H1 (cell line): ENCODE results near the gene C9. TPM values are rescaled to one million over a fixed set of nuclear protein-coding genes. Genes with fewer than 3 reads are reported as not detected.

Source experiments
- CTCF ChIA-PET: fragments of 300-600 bp; sonication (Branson Sonifier 250); formaldehyde crosslinking; loops from one replicate; lab custom pipeline; 2021; ENCODE audit not compliant: partially characterized antibody; lab: Charles Lee
- POLR2A ChIA-PET: fragments of 300-600 bp; sonication (Branson Sonifier 250); formaldehyde crosslinking; loops from one replicate; lab custom pipeline; 2021; ENCODE audit warnings: inconsistent platforms; ENCODE audit not compliant: partially characterized antibody; lab: Charles Lee
- DNase-seq, 2 experiments: peaks; one replicate each; pipeline versions ENCODE4 v3.0.0 to v3.0.0-alpha.2; 2010 to 2022; ENCODE audit warnings: low spot score in 2 of 2, low read depth in 1 of 2, mixed read lengths in 1 of 2
- FAIRE-seq: peaks from 2 replicates; lab custom pipeline; 2011; peaks lifted over from hg19 to GRCh38; lab: Jason Lieb, UNC
- H2AFZ ChIP-seq: 2 replicates; pipeline ENCODE4 v1.8.1; 2012; ENCODE audit warnings: low read length, inconsistent platforms
- H2AK5ac ChIP-seq: 2 replicates; pipeline ENCODE4 v1.6.1; 2013; ENCODE audit warnings: low read depth, low read length
- H2BK120ac ChIP-seq: replicated peaks from 2 replicates; pipeline ENCODE3; 2013; ENCODE audit warnings: low read depth, low read length, inconsistent platforms
- H2BK12ac ChIP-seq: 2 replicates; pipeline ENCODE4 v1.6.1; 2013; ENCODE audit warnings: low read depth, low read length
- H2BK15ac ChIP-seq: 2 replicates; pipeline ENCODE4 v1.6.1; 2013; ENCODE audit warnings: low read length
- H2BK20ac ChIP-seq: 2 replicates; pipeline ENCODE4 v1.6.1; 2013; ENCODE audit warnings: low read length
- H2BK5ac ChIP-seq: 2 replicates; pipeline ENCODE4 v1.6.1; 2013; ENCODE audit warnings: low read depth, low read length
- H3K14ac ChIP-seq: 2 replicates; pipeline ENCODE4 v1.6.1; 2013; ENCODE audit warnings: inconsistent platforms; ENCODE audit not compliant: insufficient read length
- H3K18ac ChIP-seq: 2 replicates; pipeline ENCODE4 v1.6.1; 2013; ENCODE audit warnings: low read length; ENCODE audit errors: extremely low read depth
- H3K23ac ChIP-seq: 2 replicates; pipeline ENCODE4 v1.6.1; 2013; ENCODE audit warnings: inconsistent platforms; ENCODE audit not compliant: insufficient read length
- H3K23me2 ChIP-seq: 2 replicates; pipeline ENCODE4 v1.6.1; 2013; ENCODE audit warnings: low read depth, low read length
- H3K27ac ChIP-seq: 2 replicates; pipeline ENCODE4 v1.6.1; 2011; ENCODE audit warnings: low read depth, low read length, inconsistent platforms
- H3K27me3 ChIP-seq, 4 experiments: replicated peaks in 1 of 4; 1 replicate in 1 of 4; 2 replicates in 3 of 4; pipeline versions ENCODE4 v1.6.1 to v1.8.1; 2011 to 2013; ENCODE audit warnings: low read length in 3 of 4, mild to moderate bottlenecking in 3 of 4, inconsistent platforms in 2 of 4, mixed read lengths in 2 of 4, moderate library complexity in 1 of 4; ENCODE audit not compliant: control insufficient read depth in 3 of 4, insufficient read depth in 3 of 4; ENCODE audit errors: extremely low read depth in 1 of 4
- H3K36me3 ChIP-seq, 4 experiments: 2 replicates each; pipeline versions ENCODE4 v1.6.1 to v1.8.1; 2011 to 2013; ENCODE audit warnings: mild to moderate bottlenecking in 4 of 4, low read length in 3 of 4, moderate library complexity in 2 of 4, control low read depth in 1 of 4, inconsistent platforms in 1 of 4; ENCODE audit not compliant: insufficient read depth in 4 of 4, control insufficient read depth in 2 of 4
- H3K4ac ChIP-seq: replicated peaks from 2 replicates; pipeline ENCODE3; 2013; ENCODE audit warnings: low read length, low read depth, mixed read lengths, inconsistent platforms; ENCODE audit not compliant: insufficient read length
- H3K4me1 ChIP-seq, 4 experiments: replicated peaks in 1 of 4; 1 replicate in 1 of 4; 2 replicates in 3 of 4; pipeline versions ENCODE4 v1.6.1 to v1.8.1; 2011 to 2013; ENCODE audit warnings: low read length in 3 of 4, inconsistent platforms in 2 of 4, mixed read lengths in 1 of 4; ENCODE audit not compliant: insufficient read depth in 4 of 4, control insufficient read depth in 3 of 4
- H3K4me2 ChIP-seq, 2 experiments: 2 replicates each; pipeline versions ENCODE4 v1.6.1 to v1.8.1; 2011 to 2013; ENCODE audit warnings: low read depth in 2 of 2, low read length in 2 of 2, control low read depth in 1 of 2, inconsistent platforms in 1 of 2, mild to moderate bottlenecking in 1 of 2; ENCODE audit not compliant: insufficient read depth in 1 of 2
- H3K4me3 ChIP-seq, 4 experiments: fragments of 200-600, 300-600 bp in 1 of 4; sonication (generic), shearing (Covaris generic), sonication (Bioruptor Twin) in 1 of 4; 2 replicates each; pipeline versions ENCODE4 v1.5.1 to v1.8.1; 2011 to 2016; ENCODE audit warnings: low read length in 4 of 4, low read depth in 3 of 4, control low read depth in 2 of 4, inconsistent platforms in 2 of 4, mild to moderate bottlenecking in 2 of 4, mixed read lengths in 1 of 4, moderate library complexity in 1 of 4; ENCODE audit not compliant: insufficient read depth in 2 of 4; ENCODE audit errors: extremely low read depth in 1 of 4
- H3K56ac ChIP-seq: replicated peaks from 2 replicates; pipeline ENCODE3; 2013; ENCODE audit warnings: low read depth, mild to moderate bottlenecking, mixed read lengths, low read length, inconsistent platforms; ENCODE audit not compliant: insufficient read length
- H3K79me1 ChIP-seq: 2 replicates; pipeline ENCODE4 v1.6.1; 2013; ENCODE audit warnings: low read depth, low read length, control low read depth
- H3K79me2 ChIP-seq, 2 experiments: 2 replicates each; pipeline versions ENCODE4 v1.6.1 to v1.8.1; 2012 to 2013; ENCODE audit warnings: low read length in 2 of 2, mild to moderate bottlenecking in 2 of 2, inconsistent platforms in 1 of 2; ENCODE audit not compliant: insufficient read depth in 2 of 2, control insufficient read depth in 1 of 2
- H3K9ac ChIP-seq, 4 experiments: replicated peaks in 1 of 4; 1 replicate in 1 of 4; 2 replicates in 3 of 4; pipeline versions ENCODE4 v1.6.1 to v1.8.1; 2011 to 2013; ENCODE audit warnings: low read depth in 3 of 4, low read length in 3 of 4, control low read depth in 2 of 4, mild to moderate bottlenecking in 2 of 4, moderate library complexity in 2 of 4, inconsistent platforms in 1 of 4; ENCODE audit errors: extremely low read depth in 1 of 4
- H3K9me3 ChIP-seq, 2 experiments: 2 replicates each; pipeline versions ENCODE4 v1.6.1 to v1.8.1; 2012 to 2013; ENCODE audit warnings: mild to moderate bottlenecking in 2 of 2, moderate library complexity in 2 of 2, control low read depth in 1 of 2, inconsistent platforms in 1 of 2, low read depth in 1 of 2, low read length in 1 of 2, mixed read lengths in 1 of 2; ENCODE audit not compliant: insufficient read depth in 2 of 2
- H4K20me1 ChIP-seq, 2 experiments: replicated peaks in 1 of 2; 2 replicates each; pipeline versions ENCODE3 to v1.8.1; 2011 to 2013; ENCODE audit warnings: inconsistent platforms in 2 of 2, low read length in 2 of 2, mild to moderate bottlenecking in 1 of 2; ENCODE audit not compliant: insufficient read depth in 2 of 2, control insufficient read depth in 1 of 2
- H4K5ac ChIP-seq: 2 replicates; pipeline ENCODE4 v1.6.1; 2013; ENCODE audit warnings: low read length, low read depth, mixed read lengths, inconsistent platforms; ENCODE audit not compliant: insufficient read length
- H4K8ac ChIP-seq: 2 replicates; pipeline ENCODE4 v1.8.0; 2013; ENCODE audit warnings: mild to moderate bottlenecking, moderate library complexity, low read length, inconsistent platforms; ENCODE audit not compliant: insufficient read depth; ENCODE audit errors: extremely low read depth
- H4K91ac ChIP-seq: replicated peaks from 2 replicates; pipeline ENCODE3; 2013; ENCODE audit warnings: low read length, mixed read lengths, inconsistent platforms; ENCODE audit not compliant: insufficient read length
- RBBP5 ChIP-seq: IDR thresholded peaks from 2 replicates; pipeline ENCODE4 v1.7.1; 2012; ENCODE audit warnings: low read depth, mild to moderate bottlenecking, inconsistent platforms, low read length, moderate library complexity, borderline replicate concordance
- WGBS, 2 experiments: shearing (Covaris generic) in 1 of 2; methylation state at CpG; one replicate each; pipeline versions ENCODE4 v1.1.6 to v1.1.7; 2013 to 2015; ENCODE audit warnings: low lambda C conversion rate in 2 of 2, mixed read lengths in 2 of 2, inconsistent platforms in 1 of 2, low coverage in 1 of 2, missing lambda C conversion rate in 1 of 2; ENCODE audit not compliant: insufficient replicate concordance in 2 of 2, insufficient coverage in 1 of 2, insufficient read length in 1 of 2; ENCODE audit errors: extremely low coverage in 1 of 2, missing lambda C conversion rate in 1 of 2; 5-methylcytosine and 5-hydroxymethylcytosine counted together
- polyA plus RNA-seq, 7 experiments: library from polyadenylated mRNA; depleted of rRNA in 3 of 7; stranded (reverse) in 5 of 7; unstranded in 2 of 7; fragments of >200 nt in 5 of 7; fragments of 200-250 nt in 2 of 7; gene quantifications; 1 replicate in 5 of 7; 2 replicates in 1 of 7; 4 replicates in 1 of 7; pipeline versions ENCODE4 v1.2.1 to v1.2.3, GENCODE V29; 2011 to 2013; ENCODE audit warnings: missing spikeins in 2 of 7, mixed read lengths in 2 of 7
- total RNA-seq: library from RNA; stranded (reverse); fragmentation: NEBNext Ultra II Directional; extraction: Animal tissue kit (Norgen Biotek cat#: 25700); gene quantifications from 2 replicates; pipeline ENCODE4 v1.2.1, GENCODE V29; 2021

The C9 gene
- total and polyA plus RNA-seq, 2 of the 8 experiments (the other 6 are each of a cell fraction or from before 2014, with no cell fraction given), result not detected

- H2BK12ac ChIP-seq, result no peak overlapping the region
- H2AFZ ChIP-seq, result no peak overlapping the region
- H3K4me3 ChIP-seq, result no peak overlapping the region
- H2AK5ac ChIP-seq, result no peak overlapping the region
- H3K23me2 ChIP-seq, result peaks cover 2% of the 10 kb centered on the region; the same call in 1 of the 2 replicates
- FAIRE-seq, result no peak
- H4K20me1 ChIP-seq, result no peaks in the 10 kb centered on the region
- H2BK5ac ChIP-seq, result no peak overlapping the region
- no peak overlapping the region for H3K23ac ChIP-seq
- no peak overlapping the region for H3K27ac ChIP-seq
- no peak for TF ChIP-seq RBBP5
- TF ChIP-seq, all 59 proteins: peak for 0
- Histone ChIP-seq H3K18ac (no peak overlapping the region), H3K79me1 (no peaks in the 10 kb centered on the region), H3K36me3 (no peaks in the 10 kb centered on the region), H3K27me3 (no peaks in the 10 kb centered on the region), H3K14ac (no peak overlapping the region), H2BK20ac (no peak overlapping the region), H3K79me2 (no peaks in the 10 kb centered on the region), H3K4ac (no peak overlapping the region), H4K8ac (no peak overlapping the region), H3K9me3 (no peaks in the 10 kb centered on the region), H3K9ac (no peak overlapping the region), H4K5ac (no peak overlapping the region), H3K56ac (no peak overlapping the region), H4K91ac (no peak overlapping the region), H2BK15ac (no peak overlapping the region), H2BK120ac (no peak overlapping the region), H3K4me2 (no peak overlapping the region), H3K4me1 (no peaks in the 10 kb centered on the region)
- CTCF ChIA-PET, result interaction anchor here (0.8 to 1.4 kb wide), 5 partner anchors 13 to 97 kb away, joined by 3 to 6 read pairs (median 3); no protein-coding TSS in a partner anchor
- POLR2A ChIA-PET, result no interaction called here
- DNase-seq, result no peak
- WGBS, 2 experiments, result 90% methylated on average over 1 of the region's 1 CpG; no CpG with 5 or more reads in 1 of the 2 experiments
Measured at GRCh38 chr5:39314591-39314990, 49.7 kb downstream of the C9 start.
